NCI-H1694 (cell line): Measurements from ENCODE around the gene MARCKS.

Experiments
- DNase-seq: peaks from one replicate; lab custom pipeline; 2025; lab: John Stamatoyannopoulos, UW

MARCKS gene

GRCh38 chr6:113856625-113857555 is at the start of gene MARCKS:
TSS of gene MARCKS (plus strand) at chr6:113857345. CDS start at chr6:113857746, 401 bp downstream.
- peak; percentile 81 for DNase-seq

- no peak for DNase-seq
Measured at GRCh38 chr6:113809826-113810225, 47.3 kb upstream of the MARCKS start.

GRCh38 chr6:113813142-113813541 is 44.0 kb upstream of the MARCKS start:
- DNase-seq: no peak

GRCh38 chr6:113818578-113818977 is 38.6 kb upstream of the MARCKS start:
- DNase-seq: no peak

- no peak for DNase-seq
Measured at GRCh38 chr6:113819169-113819830, 37.8 kb upstream of the MARCKS start.

GRCh38 chr6:113820761-113821160 is 36.4 kb upstream of the MARCKS start:
- no peak for DNase-seq

GRCh38 chr6:113821445-113821844 is 35.7 kb upstream of the MARCKS start:
- DNase-seq: no peak

GRCh38 chr6:113823916-113824315 is 33.2 kb upstream of the MARCKS start:
- DNase-seq: no peak

- no peak for DNase-seq
Measured at GRCh38 chr6:113824411-113824810, 32.7 kb upstream of the MARCKS start.

GRCh38 chr6:113824866-113825265 is 32.3 kb upstream of the MARCKS start:
- no peak for DNase-seq

GRCh38 chr6:113825781-113826180 is 31.4 kb upstream of the MARCKS start:
- peak; percentile 75 for DNase-seq

- DNase-seq: no peak
Measured at GRCh38 chr6:113828984-113829695, 28.0 kb upstream of the MARCKS start.

- no peak for DNase-seq
Measured at GRCh38 chr6:113829696-113830045, 27.5 kb upstream of the MARCKS start.

GRCh38 chr6:113830140-113830539 is 27.0 kb upstream of the MARCKS start:
- DNase-seq: no peak

- DNase-seq: no peak
Measured at GRCh38 chr6:113833537-113833936, 23.6 kb upstream of the MARCKS start.

- no peak for DNase-seq
Measured at GRCh38 chr6:113837170-113837569, 20.0 kb upstream of the MARCKS start.

- DNase-seq: no peak
Measured at GRCh38 chr6:113842165-113842564, 15.0 kb upstream of the MARCKS start.

- no peak for DNase-seq
Measured at GRCh38 chr6:113843500-113844073, 13.6 kb upstream of the MARCKS start.

- DNase-seq: no peak
Measured at GRCh38 chr6:113846577-113846976, 10.6 kb upstream of the MARCKS start.

- no peak for DNase-seq
Measured at GRCh38 chr6:113847447-113847846, 9.7 kb upstream of the MARCKS start.

- DNase-seq: no peak
Measured at GRCh38 chr6:113848280-113848679, 8.9 kb upstream of the MARCKS start.

- no peak for DNase-seq
Measured at GRCh38 chr6:113848811-113849210, 8.3 kb upstream of the MARCKS start.
